Fibroblast of skin of scalp (primary cell): ENCODE results near the gene SLC18B1.

ENCODE experiments used
- DNase-seq: peaks from one replicate; pipeline ENCODE4 v3.0.0-alpha.2; 2013

SLC18B1 gene

GRCh38 chr6:132741281-132741680 is 57.2 kb downstream of the SLC18B1 start:
- no peak for DNase-seq

- DNase-seq, result no peak
These were observed 62.2 kb downstream of the SLC18B1 start for GRCh38 chr6:132736239-132736638.

- DNase-seq, result peak; percentile 2
These were observed 63.7 kb downstream of the SLC18B1 start for GRCh38 chr6:132734694-132735236.

GRCh38 chr6:132733814-132734213 is 64.6 kb downstream of the SLC18B1 start:
- no peak for DNase-seq

GRCh38 chr6:132733283-132733682 is 65.2 kb downstream of the SLC18B1 start:
- no peak for DNase-seq

- DNase-seq, result no peak
These were observed 67.4 kb downstream of the SLC18B1 start for GRCh38 chr6:132731086-132731485.

- no peak for DNase-seq
These were observed 67.9 kb downstream of the SLC18B1 start for GRCh38 chr6:132730560-132730959.

GRCh38 chr6:132728616-132729015 is 69.8 kb downstream of the SLC18B1 start:
- no peak for DNase-seq

- DNase-seq, result no peak
These were observed 71.8 kb downstream of the SLC18B1 start for GRCh38 chr6:132726608-132726975.

- no peak for DNase-seq
These were observed 72.4 kb downstream of the SLC18B1 start for GRCh38 chr6:132725947-132726607.

- no peak for DNase-seq
These were observed 73.0 kb downstream of the SLC18B1 start for GRCh38 chr6:132725471-132725870.

- no peak for DNase-seq
These were observed 78.5 kb downstream of the SLC18B1 start for GRCh38 chr6:132719736-132720448.
